Calu3 (cell line): ENCODE measurements around the gene CCDC97. TPM values are rescaled to one million over a fixed set of nuclear protein-coding genes. Genes with fewer than 3 reads are reported as not detected.

ENCODE experiments used
- Bru-seq: library from RNA; stranded (reverse); fragments of 400-500 nt; gene quantifications from one replicate; lab custom pipeline; 2021; lab: Mats Ljungman, UMichigan
- BruChase-seq, 2 experiments: library from RNA; stranded (reverse); fragments of 400-500 nt; gene quantifications; one replicate each; lab custom pipeline; 2021; lab: Mats Ljungman, UMichigan
- BruUV-seq: library from RNA; stranded (reverse); fragments of 400-500 nt; replicated peaks from 2 replicates; lab custom pipeline; 2021; lab: Mats Ljungman, UMichigan
- CTCF ChIA-PET: fragments of 300-600 bp; sonication (Branson Sonifier 250); formaldehyde crosslinking; loops from one replicate; lab custom pipeline; 2022; ENCODE audit warnings: antibody characterized with exemption; lab: Charles Lee
- DNase-seq: peaks from one replicate; pipeline ENCODE4 v3.0.0; 2022
- H3K27ac Mint-ChIP-seq: one replicate; pipeline ENCODE4 v1.8.0; 2022; ENCODE audit warnings: mixed read lengths; ENCODE audit not compliant: unreplicated experiment
- H3K27me3 Mint-ChIP-seq: one replicate; pipeline ENCODE4 v1.8.0; 2022; ENCODE audit warnings: mixed read lengths; ENCODE audit not compliant: unreplicated experiment
- H3K36me3 Mint-ChIP-seq: one replicate; pipeline ENCODE4 v1.8.0; 2022; ENCODE audit warnings: mild to moderate bottlenecking, moderate library complexity, mixed read lengths; ENCODE audit not compliant: insufficient read depth, unreplicated experiment
- H3K4me1 Mint-ChIP-seq: one replicate; pipeline ENCODE4 v1.8.0; 2022; ENCODE audit warnings: mild to moderate bottlenecking, low read depth, mixed read lengths; ENCODE audit not compliant: unreplicated experiment
- H3K4me3 Mint-ChIP-seq: one replicate; pipeline ENCODE4 v1.8.0; 2022; ENCODE audit warnings: mild to moderate bottlenecking, low read depth, moderate library complexity, mixed read lengths; ENCODE audit not compliant: unreplicated experiment
- H3K9me3 Mint-ChIP-seq: one replicate; pipeline ENCODE4 v1.8.0; 2022; ENCODE audit warnings: low read depth, mixed read lengths; ENCODE audit not compliant: unreplicated experiment
- CTCF ChIP-seq: fragments of 200-600 bp; IDR thresholded peaks from one replicate; pipeline ENCODE4 v1.8.0; 2022; ENCODE audit warnings: antibody characterized with exemption; ENCODE audit not compliant: unreplicated experiment
- intact Hi-C: fragments of 100-400 bp; cut with micrococcal nuclease; formaldehyde crosslinking; loops from one replicate; pipeline ENCODE4 v1.10.0; 2022; ENCODE audit not compliant: unreplicated experiment
- long read RNA-seq: library from polyadenylated mRNA; stranded (forward); transcript quantifications from one replicate; pipeline ENCODE4 v2.0.0, GENCODE V29; 2022
- total RNA-seq: library from RNA; stranded (reverse); gene quantifications from 2 replicates; pipeline ENCODE4 v1.2.3, GENCODE V29; 2022

Gene CCDC97
- total RNA-seq (45.8 and 48.0 TPM in 2 replicates), Bru-seq, nascent RNA (percentile 65 among the genes with signal in this experiment), BruChase-seq, experiment 1, labeled RNA remaining after a 6-hour chase (percentile 81 among the genes with signal in this experiment), BruChase-seq, experiment 2, labeled RNA remaining after a 2-hour chase (percentile 84 among the genes with signal in this experiment)
- long read RNA-seq, transcript CCDC97-201 (5 exons, 3,322 nt): major isoform, 26 of 48 reads
- long read RNA-seq, partial matches to known transcripts: 3 of 48 reads
- long read RNA-seq, other reads (novel, unspliced or antisense): 19 of 48 reads

- Mint-ChIP-seq H3K36me3 (peaks cover 84% of the 10 kb centered on the region), H3K27me3 (no peaks in the 10 kb centered on the region), H3K9me3 (no peaks in the 10 kb centered on the region), H3K4me1 (peaks cover 28% of the 10 kb centered on the region), H3K27ac (peak within 1 kb of the TSS; percentile 94), H3K4me3 (peak within 1 kb of the TSS; percentile 91)
- no peak for TF ChIP-seq CTCF
- peak; percentile 90 for DNase-seq
- intact Hi-C loops: no loop called here
- BruUV-seq: TSS peak; percentile 50
- CTCF ChIA-PET: interaction anchor here (1.2 kb wide), 1 partner anchor 48 kb away, joined by 3 read pairs; no protein-coding TSS in a partner anchor
Observed at GRCh38 chr19:41310033-41310831, at the start of gene CCDC97. TSS of gene CCDC97 (plus strand) at chr19:41310172. CDS start at chr19:41310311, 139 bp downstream.

- peaks cover 12% of the 10 kb centered on the region for H3K27me3 Mint-ChIP-seq
- peaks cover 26% of the 10 kb centered on the region for H3K4me1 Mint-ChIP-seq
- peaks cover 62% of the 10 kb centered on the region for H3K36me3 Mint-ChIP-seq
- H3K4me3 Mint-ChIP-seq: peak overlapping the region; percentile 95
- TF ChIP-seq CTCF: no peak
- no peak for DNase-seq
- H3K9me3 Mint-ChIP-seq: no peaks in the 10 kb centered on the region
- intact Hi-C loops: loop anchor here (1.0 to 5.0 kb wide), 2 partner anchors 34 to 57 kb away; no protein-coding TSS in a partner anchor
- H3K27ac Mint-ChIP-seq: peak overlapping the region; percentile 100
- CTCF ChIA-PET: interaction anchor here (0.9 to 2.2 kb wide), 6 partner anchors 33 to 178 kb away, joined by 3 to 54 read pairs (median 6); partner anchors contain the start of gene CYP2S1
- BruUV-seq: no TSS peak
Observed at GRCh38 chr19:41261474-41262190, 48.3 kb upstream of the CCDC97 start.

- Mint-ChIP-seq H3K4me1 (peaks cover 40% of the 10 kb centered on the region), H3K27me3 (peaks cover 12% of the 10 kb centered on the region), H3K36me3 (peaks cover 77% of the 10 kb centered on the region), H3K27ac (peak overlapping the region; percentile 100), H3K9me3 (no peaks in the 10 kb centered on the region), H3K4me3 (peak overlapping the region; percentile 95)
- no peak for TF ChIP-seq CTCF
- CTCF ChIA-PET: interaction anchor here (0.6 to 2.2 kb wide), 17 partner anchors 11 to 272 kb away, joined by 3 to 54 read pairs (median 4); partner anchors contain the start of genes B9D2, CCDC97, CYP2B6 and CYP2S1
- intact Hi-C loops: loop anchor here (5.0 kb wide), 1 partner anchor 36 kb away; no protein-coding TSS in a partner anchor
- TSS peak; percentile 95 for BruUV-seq
- peak; percentile 55 for DNase-seq
Observed at GRCh38 chr19:41263042-41263849, 46.7 kb upstream of the CCDC97 start.
